A549 (cell line): ENCODE results near the gene IGSF3. TPM values are rescaled to one million over a fixed set of nuclear protein-coding genes. Genes with fewer than 3 reads are reported as not detected.

Experiments used
- ATAC-seq, 2 experiments: fragments of 200-7000 bp in 1 of 2; fragments of >200 bp in 1 of 2; cut with Nextera tagmentation in 1 of 2; cut with Tn5 transposase in 1 of 2; 3 replicates each; pipeline versions ENCODE4 v1.8.0 to v1.9.1; 2018 to 2020; ENCODE audit warnings: mild to moderate bottlenecking in 1 of 2, moderate library complexity in 1 of 2
- CTCF ChIA-PET: fragments of 300-600 bp; sonication (Branson Sonifier 250); formaldehyde crosslinking; extraction: SDS; loops from one replicate; lab custom pipeline; 2021; ENCODE audit warnings: antibody characterized with exemption, inconsistent platforms; lab: Yijun Ruan, JAX
- POLR2A ChIA-PET: fragments of 350-600 bp; formaldehyde crosslinking; extraction: SDS; loops from one replicate; lab custom pipeline; 2021; ENCODE audit warnings: antibody characterized with exemption, inconsistent platforms; lab: Yijun Ruan, JAX
- DNase-seq, 2 experiments: peaks; one replicate each; pipeline versions ENCODE4 v3.0.0 to v3.0.0-alpha.2; 2011 to 2016; ENCODE audit warnings: low read depth in 1 of 2, low spot score in 1 of 2
- FAIRE-seq: peaks from 2 replicates; lab custom pipeline; 2011; peaks lifted over from hg19 to GRCh38; lab: Jason Lieb, UNC
- H3K27ac ChIP-seq, 2 experiments: fragments of >200 bp; sonication (Bioruptor Twin); formaldehyde crosslinking; 3 replicates each; pipeline ENCODE4 v1.5.1; 2016 to 2017
- H3K4me1 ChIP-seq: fragments of >200 bp; sonication (Bioruptor Twin); formaldehyde crosslinking; 3 replicates; pipeline ENCODE4 v1.6.1; 2016
- H3K4me2 ChIP-seq: fragments of >200 bp; sonication (Bioruptor Twin); formaldehyde crosslinking; 3 replicates; pipeline ENCODE4 v1.6.1; 2016
- H3K4me3 ChIP-seq: fragments of >200 bp; sonication (Bioruptor Twin); formaldehyde crosslinking; 3 replicates; pipeline ENCODE4 v1.5.1; 2016
- H3K9me3 ChIP-seq: fragments of >200 bp; sonication (Bioruptor Twin); formaldehyde crosslinking; 3 replicates; pipeline ENCODE4 v1.6.1; 2016
- CBX8 ChIP-seq: fragments of 200-600 bp; sonication (generic); IDR thresholded peaks from 2 replicates; pipeline ENCODE4 v1.6.1; 2016
- CHD2 ChIP-seq: fragments of 150-350 bp; IDR thresholded peaks from 2 replicates; pipeline ENCODE4 v1.6.1; 2014; ENCODE audit warnings: low read length; ENCODE audit not compliant: partially characterized antibody
- EHMT2 ChIP-seq: fragments of 200-600 bp; sonication (generic); IDR thresholded peaks from 2 replicates; pipeline ENCODE4 v1.6.1; 2016; ENCODE audit warnings: antibody characterized with exemption, low read depth, mild to moderate bottlenecking, moderate library complexity
- ELK1 ChIP-seq: fragments of 150-350 bp; IDR thresholded peaks from 2 replicates; pipeline ENCODE4 v1.6.1; 2014; ENCODE audit warnings: low read depth, mild to moderate bottlenecking, low read length
- ESRRA ChIP-seq: fragments of 150-350 bp; IDR thresholded peaks from 2 replicates; pipeline ENCODE4 v1.6.1; 2014; ENCODE audit warnings: mild to moderate bottlenecking, low read length, borderline replicate concordance
- FOSB ChIP-seq: fragments of 250-450 bp; sonication (Bioruptor Pico); IDR thresholded peaks from 2 replicates; pipeline ENCODE4 v1.5.0; 2020; ENCODE audit warnings: mild to moderate bottlenecking, moderate library complexity
- FOXS1 ChIP-seq: fragments of 250-450 bp; sonication (Bioruptor Pico); IDR thresholded peaks from 2 replicates; pipeline ENCODE4 v1.5.0; 2020; ENCODE audit warnings: mild to moderate bottlenecking, moderate library complexity
- HOXA7 ChIP-seq: fragments of 250-450 bp; sonication (Bioruptor Pico); IDR thresholded peaks from 2 replicates; pipeline ENCODE4 v1.5.0; 2020; ENCODE audit warnings: mild to moderate bottlenecking, moderate library complexity
- MAFK ChIP-seq: fragments of 450-650 bp; IDR thresholded peaks from 2 replicates; pipeline ENCODE4 v1.6.1; 2014; ENCODE audit not compliant: partially characterized antibody
- NR3C1 ChIP-seq: fragments of >200 bp; sonication (Bioruptor Twin); formaldehyde crosslinking; IDR thresholded peaks from 3 replicates; pipeline ENCODE4 v1.6.1; 2017
- POLR2AphosphoS2 ChIP-seq: conservative IDR thresholded peaks from 2 replicates; pipeline ENCODE4 v1.6.1; 2012; ENCODE audit warnings: low read length, improper control_type of control experiment, inconsistent platforms
- REST ChIP-seq: fragments of 200-600 bp; sonication (generic); IDR thresholded peaks from 2 replicates; pipeline ENCODE4 v1.6.1; 2016; ENCODE audit warnings: antibody characterized with exemption, mild to moderate bottlenecking, moderate library complexity
- RNF2 ChIP-seq: fragments of 200-600 bp; sonication (generic); IDR thresholded peaks from 2 replicates; pipeline ENCODE4 v1.6.1; 2016; ENCODE audit warnings: low read depth, mild to moderate bottlenecking, antibody characterized with exemption, moderate library complexity, borderline replicate concordance
- SMC3 ChIP-seq: fragments of >200 bp; sonication (Bioruptor Twin); formaldehyde crosslinking; IDR thresholded peaks from 3 replicates; pipeline ENCODE4 v1.6.1; 2018; ENCODE audit warnings: inconsistent platforms
- SREBF2 ChIP-seq: fragments of 450-650 bp; IDR thresholded peaks from 2 replicates; pipeline ENCODE4 v1.6.1; 2014; ENCODE audit warnings: mild to moderate bottlenecking, moderate library complexity
- TP53 ChIP-seq: fragments of 250-450 bp; sonication (Bioruptor Pico); IDR thresholded peaks from 2 replicates; pipeline ENCODE4 v1.5.0; 2021; ENCODE audit warnings: mild to moderate bottlenecking, moderate library complexity
- USF2 ChIP-seq: fragments of 450-650 bp; IDR thresholded peaks from 2 replicates; pipeline ENCODE4 v1.6.1; 2014; ENCODE audit warnings: antibody characterized with exemption
- ZNF302 ChIP-seq: fragments of 250-450 bp; sonication (Bioruptor Pico); IDR thresholded peaks from 2 replicates; pipeline ENCODE4 v1.9.0; 2021; ENCODE audit warnings: inconsistent platforms, mild to moderate bottlenecking, moderate library complexity
- WGBS: methylation state at CpG from one replicate; pipeline ENCODE4 v1.1.6; 2017; ENCODE audit errors: missing lambda C conversion rate; 5-methylcytosine and 5-hydroxymethylcytosine counted together
- polyA plus RNA-seq, 4 experiments: library from polyadenylated mRNA; depleted of rRNA in 3 of 4; stranded (reverse); fragments of >200 nt; fragmentation: RNase III in 1 of 4; extraction: RNeasy Plus Mini Kit Qiagen cat#74134 plus additional on column Dnase treatment in 1 of 4; gene quantifications; 2 replicates in 3 of 4; 3 replicates in 1 of 4; pipeline ENCODE4 v1.2.3, GENCODE V29; 2011 to 2017

The IGSF3 gene
- polyA plus RNA-seq, 2 of the 4 experiments (the other 2 are of a cell fraction): 18.5 to 21.9 TPM

- H3K27ac ChIP-seq: no peak overlapping the region
- no peak for ATAC-seq
- DNase-seq: no peak
- H3K4me3 ChIP-seq: no peak overlapping the region
- no peaks in the 10 kb centered on the region for H3K4me1 ChIP-seq
- H3K9me3 ChIP-seq: no peaks in the 10 kb centered on the region
- ChIA-PET POLR2A (no interaction called here), CTCF (interaction anchor here (0.5 kb wide), 1 partner anchor 533 kb away, joined by 3 read pairs; no protein-coding TSS in a partner anchor)
- WGBS: 85% methylated on average over 3 of the region's 3 CpGs
- no peak overlapping the region for H3K4me2 ChIP-seq
- no peak for TF ChIP-seq REST
- no peak for TF ChIP-seq POLR2AphosphoS2
- no peak for TF ChIP-seq ZNF302 (CRISPR knock-in tag)
- TF ChIP-seq FOXS1 (CRISPR knock-in tag): no peak
- TF ChIP-seq RNF2: no peak
- TF ChIP-seq EHMT2: no peak
- no peak for TF ChIP-seq HOXA7
- no peak for TF ChIP-seq TP53 (CRISPR knock-in tag)
- TF ChIP-seq CBX8: no peak
- no peak for TF ChIP-seq CHD2
- no peak for TF ChIP-seq FOSB (CRISPR knock-in tag)
- TF ChIP-seq SREBF2: no peak
- no peak for TF ChIP-seq ESRRA
- FAIRE-seq: no peak
Measured at GRCh38 chr1:116529681-116530080, 137.9 kb downstream of the IGSF3 start.

GRCh38 chr1:116529199-116529631 is 138.3 kb downstream of the IGSF3 start:
- H3K4me2 ChIP-seq: no peak overlapping the region
- TF ChIP-seq ZNF302 (CRISPR knock-in tag) (no peak), NR3C1 (no peak), MAFK (no peak), SMC3 (no peak), USF2 (no peak), ELK1 (no peak)
- TF ChIP-seq, all 56 proteins: peak for 0
- ChIA-PET POLR2A (no interaction called here), CTCF (no interaction called here)
- no peak for ATAC-seq
- no peak overlapping the region for H3K27ac ChIP-seq
- H3K4me1 ChIP-seq: no peaks in the 10 kb centered on the region
- no peak for DNase-seq
- H3K9me3 ChIP-seq: no peaks in the 10 kb centered on the region
- WGBS: 74% methylated on average over 3 of the region's 3 CpGs
- FAIRE-seq: no peak
- no peak overlapping the region for H3K4me3 ChIP-seq
